ENCODE measurements around the gene SMG6.

SMG6 gene

GRCh38 chr17:2237950-2238349 is 65.6 kb downstream of the SMG6 start:
- in situ Hi-C loops (cut with MboI; ENCODE audit: low sequenced_read_pairs) = no loop called here

GRCh38 chr17:2237521-2237921 is 66.1 kb downstream of the SMG6 start:
- in situ Hi-C loops (cut with MboI; ENCODE audit: low sequenced_read_pairs) = no loop called here

- in situ Hi-C loops (cut with MboI; ENCODE audit: low sequenced_read_pairs) = no loop called here
These were observed 67.7 kb downstream of the SMG6 start for GRCh38 chr17:2235792-2236366.

GRCh38 chr17:2235265-2235664 is 68.3 kb downstream of the SMG6 start:
- in situ Hi-C loops (cut with MboI; ENCODE audit: low sequenced_read_pairs) = no loop called here

- in situ Hi-C loops (cut with MboI; ENCODE audit: low sequenced_read_pairs) = no loop called here
These were observed 70.1 kb downstream of the SMG6 start for GRCh38 chr17:2233441-2233947.

- in situ Hi-C loops (cut with MboI; ENCODE audit: low sequenced_read_pairs) = no loop called here
These were observed 71.3 kb downstream of the SMG6 start for GRCh38 chr17:2232244-2232638.

GRCh38 chr17:2230877-2231276 is 72.7 kb downstream of the SMG6 start:
- in situ Hi-C loops (cut with MboI; ENCODE audit: low sequenced_read_pairs) = no loop called here

GRCh38 chr17:2227025-2227699 is 76.4 kb downstream of the SMG6 start:
- in situ Hi-C loops (cut with MboI; ENCODE audit: low sequenced_read_pairs) = no loop called here

GRCh38 chr17:2223617-2223927 is 80.0 kb downstream of the SMG6 start:
- in situ Hi-C loops (cut with MboI; ENCODE audit: low sequenced_read_pairs) = no loop called here

- in situ Hi-C loops (cut with MboI; ENCODE audit: low sequenced_read_pairs) = no loop called here
These were observed 80.5 kb downstream of the SMG6 start for GRCh38 chr17:2222901-2223616.

GRCh38 chr17:2222301-2222700 is 81.3 kb downstream of the SMG6 start:
- in situ Hi-C loops (cut with MboI; ENCODE audit: low sequenced_read_pairs) = no loop called here

- in situ Hi-C loops (cut with MboI; ENCODE audit: low sequenced_read_pairs) = no loop called here
These were observed 85.2 kb downstream of the SMG6 start for GRCh38 chr17:2218426-2218825.

GRCh38 chr17:2215616-2216364 is 87.8 kb downstream of the SMG6 start:
- in situ Hi-C loops (cut with MboI; ENCODE audit: low sequenced_read_pairs) = no loop called here

GRCh38 chr17:2214929-2215615 is 88.5 kb downstream of the SMG6 start:
- in situ Hi-C loops (cut with MboI; ENCODE audit: low sequenced_read_pairs) = no loop called here

GRCh38 chr17:2214047-2214928 is 89.3 kb downstream of the SMG6 start:
- in situ Hi-C loops (cut with MboI; ENCODE audit: low sequenced_read_pairs) = no loop called here

GRCh38 chr17:2213291-2213960 is 90.2 kb downstream of the SMG6 start:
- in situ Hi-C loops (cut with MboI; ENCODE audit: low sequenced_read_pairs) = no loop called here

- in situ Hi-C loops (cut with MboI; ENCODE audit: low sequenced_read_pairs) = no loop called here
These were observed 91.1 kb downstream of the SMG6 start for GRCh38 chr17:2212400-2212981.

- in situ Hi-C loops (cut with MboI; ENCODE audit: low sequenced_read_pairs) = no loop called here
These were observed 91.8 kb downstream of the SMG6 start for GRCh38 chr17:2211661-2212399.
